DMS114 treated with DMSO at 0.1 percent for 48 hours (cell line): ENCODE data around the gene TIFAB.
"Not testable (repeated sequence)": the region's sequence is repeated elsewhere in the genome, so short reads cannot be mapped to it uniquely, and the experiment has no call there.

Experiments used
- DNase-seq: peaks from one replicate; lab custom pipeline; 2025; ENCODE audit not compliant: unreplicated experiment; lab: John Stamatoyannopoulos, UW

TIFAB gene

GRCh38 chr5:135452321-135453030 lies at the start of gene TIFAB:
TIFAB (minus strand) TSS chr5:135452351; CDS start chr5:135449939, 2,412 bp downstream.
- DNase-seq, result no peak

GRCh38 chr5:135498637-135498995 lies 46.5 kb upstream of the TIFAB start:
- DNase-seq, result no peak

- no peak for DNase-seq
These were observed 46.0 kb upstream of the TIFAB start for GRCh38 chr5:135497971-135498636.

- DNase-seq, result not testable (repeated sequence)
These were observed 43.4 kb upstream of the TIFAB start for GRCh38 chr5:135495531-135495930.

- no peak for DNase-seq
These were observed 42.0 kb upstream of the TIFAB start for GRCh38 chr5:135494196-135494595.

- DNase-seq, result no peak
These were observed 41.4 kb upstream of the TIFAB start for GRCh38 chr5:135493406-135494180.

GRCh38 chr5:135492319-135492626 lies 40.1 kb upstream of the TIFAB start:
- no peak for DNase-seq

GRCh38 chr5:135491552-135492318 lies 39.6 kb upstream of the TIFAB start:
- no peak for DNase-seq

- DNase-seq, result no peak
These were observed 38.9 kb upstream of the TIFAB start for GRCh38 chr5:135491038-135491551.

GRCh38 chr5:135490245-135491037 lies 38.3 kb upstream of the TIFAB start:
- no peak for DNase-seq

GRCh38 chr5:135489466-135490244 lies 37.5 kb upstream of the TIFAB start:
- no peak for DNase-seq

- DNase-seq, result no peak
These were observed 36.7 kb upstream of the TIFAB start for GRCh38 chr5:135488727-135489465.

- DNase-seq, result no peak
These were observed 35.8 kb upstream of the TIFAB start for GRCh38 chr5:135487839-135488514.

- DNase-seq, result no peak
These were observed 34.9 kb upstream of the TIFAB start for GRCh38 chr5:135487037-135487395.

GRCh38 chr5:135486131-135487036 lies 34.2 kb upstream of the TIFAB start:
- DNase-seq, result no peak

- no peak for DNase-seq
These were observed 32.5 kb upstream of the TIFAB start for GRCh38 chr5:135484674-135485086.

- no peak for DNase-seq
These were observed 31.1 kb upstream of the TIFAB start for GRCh38 chr5:135483254-135483653.
